ENCODE measurements around the gene RUNX2.

Gene RUNX2

GRCh38 chr6:45697605-45698004 lies 369.5 kb downstream of the RUNX2 start:
- H3K9me3 ChIP-seq (ENCODE audit: control insufficient read depth, insufficient read depth, low read depth, low read length): no peaks in the 10 kb centered on the region
- ChIA-PET POLR2A (no interaction called here), CTCF (interaction anchor here (1.0 to 2.3 kb wide), 3 partner anchors 11 to 255 kb away, joined by 3 to 9 read pairs (median 4); no protein-coding TSS in a partner anchor)
- no peak for TF ChIP-seq SETDB1 (IDR thresholded peaks at IDR 0.05; ENCODE audit: insufficient read length, low read length)
- peak; percentile 26; the same call in 1 of the 2 replicates for TF ChIP-seq ZNF335 (tag by site-specific recombination; conservative IDR thresholded peaks at IDR 0.05)
- no peak overlapping the region for H3K27ac ChIP-seq (ENCODE audit: extremely low read depth, low read depth, low read length)
- H3K36me3 ChIP-seq (ENCODE audit: control insufficient read depth in 2 of 2, insufficient read depth in 1 of 2, low read length in 2 of 2): no peaks in the 10 kb centered on the region
- H3K4me1 ChIP-seq (ENCODE audit: control insufficient read depth, insufficient read depth, low read length): no peaks in the 10 kb centered on the region
- H3K4me3 ChIP-seq (ENCODE audit: low read depth, low read length): no peak overlapping the region

- TF ChIP-seq MYNN (tag by site-specific recombination; IDR thresholded peaks at IDR 0.05; ENCODE audit: borderline replicate concordance) (no peak), ZNF148 (tag by site-specific recombination; IDR thresholded peaks at IDR 0.05; ENCODE audit: borderline replicate concordance) (no peak), ELK4 (IDR thresholded peaks at IDR 0.05; ENCODE audit: borderline replicate concordance, low read depth, low read length) (no peak), PRDM10 (tag by site-specific recombination; IDR thresholded peaks at IDR 0.05) (no peak), ZNF843 (tag by site-specific recombination; IDR thresholded peaks at IDR 0.05) (no peak), ZNF26 (tag by site-specific recombination; IDR thresholded peaks at IDR 0.05) (no peak), ZNF23 (tag by site-specific recombination; IDR thresholded peaks at IDR 0.05; ENCODE audit: borderline replicate concordance) (no peak), MEIS1 (CRISPR knock-in tag; IDR thresholded peaks at IDR 0.05; ENCODE audit: borderline replicate concordance) (no peak), ZNF621 (tag by site-specific recombination; IDR thresholded peaks at IDR 0.05) (no peak), ZNF335 (tag by site-specific recombination; conservative IDR thresholded peaks at IDR 0.05) (no peak), ZNF623 (tag by site-specific recombination; IDR thresholded peaks at IDR 0.05) (no peak), ZNF324 (tag by site-specific recombination; IDR thresholded peaks at IDR 0.05) (no peak), ZNF221 (tag by site-specific recombination; IDR thresholded peaks at IDR 0.05; ENCODE audit: borderline replicate concordance) (no peak), ZNF555 (tag by site-specific recombination; conservative IDR thresholded peaks at IDR 0.05) (no peak), ZNF776 (tag by site-specific recombination; IDR thresholded peaks at IDR 0.05; ENCODE audit: borderline replicate concordance) (no peak), ZNF701 (tag by site-specific recombination; IDR thresholded peaks at IDR 0.05) (no peak), ZNF266 (tag by site-specific recombination; IDR thresholded peaks at IDR 0.05; ENCODE audit: low read depth) (no peak)
- H3K4me3 ChIP-seq (ENCODE audit: low read depth, low read length): no peak overlapping the region
These were observed 369.9 kb downstream of the RUNX2 start for GRCh38 chr6:45698046-45698445.

More at GRCh38 chr6:45698046-45698445, 369.9 kb downstream of the RUNX2 start:
- no peaks in the 10 kb centered on the region for H3K9me3 ChIP-seq (ENCODE audit: control insufficient read depth, insufficient read depth, low read depth, low read length)
- CTCF ChIA-PET: interaction anchor here (0.5 to 2.3 kb wide), 3 partner anchors 16 to 549 kb away, joined by 3 to 9 read pairs (median 4); no protein-coding TSS in a partner anchor
- H3K4me1 ChIP-seq (ENCODE audit: control insufficient read depth, insufficient read depth, low read length): no peaks in the 10 kb centered on the region
- POLR2A ChIA-PET: no interaction called here
- no peaks in the 10 kb centered on the region for H3K36me3 ChIP-seq (ENCODE audit: control insufficient read depth in 2 of 2, insufficient read depth in 1 of 2, low read length in 2 of 2)
- no peak overlapping the region for H3K27ac ChIP-seq (ENCODE audit: extremely low read depth, low read depth, low read length)
